ENCODE measurements around the gene HBZ.

DNA sequence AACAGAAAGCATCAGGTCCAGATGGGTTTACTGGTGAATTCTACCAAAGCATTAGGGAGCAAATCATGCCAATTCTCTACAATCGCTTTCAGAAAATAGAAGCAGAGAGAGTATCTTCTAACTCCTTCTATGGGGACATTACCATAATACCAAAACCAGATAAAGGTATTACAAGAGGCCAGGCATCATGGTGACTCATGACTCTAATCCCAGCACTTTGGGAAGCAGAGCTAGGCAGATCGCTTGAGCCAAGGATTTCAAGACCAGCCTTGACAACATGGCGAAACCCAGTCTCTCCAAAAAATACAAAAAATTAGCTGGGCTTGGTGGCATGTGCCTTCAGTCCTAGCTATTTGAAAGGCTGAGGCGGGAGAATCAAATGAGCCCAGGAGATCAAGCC, 50.8 kb downstream of the HBZ start:
- TF ChIP-seq, protein P1, sequence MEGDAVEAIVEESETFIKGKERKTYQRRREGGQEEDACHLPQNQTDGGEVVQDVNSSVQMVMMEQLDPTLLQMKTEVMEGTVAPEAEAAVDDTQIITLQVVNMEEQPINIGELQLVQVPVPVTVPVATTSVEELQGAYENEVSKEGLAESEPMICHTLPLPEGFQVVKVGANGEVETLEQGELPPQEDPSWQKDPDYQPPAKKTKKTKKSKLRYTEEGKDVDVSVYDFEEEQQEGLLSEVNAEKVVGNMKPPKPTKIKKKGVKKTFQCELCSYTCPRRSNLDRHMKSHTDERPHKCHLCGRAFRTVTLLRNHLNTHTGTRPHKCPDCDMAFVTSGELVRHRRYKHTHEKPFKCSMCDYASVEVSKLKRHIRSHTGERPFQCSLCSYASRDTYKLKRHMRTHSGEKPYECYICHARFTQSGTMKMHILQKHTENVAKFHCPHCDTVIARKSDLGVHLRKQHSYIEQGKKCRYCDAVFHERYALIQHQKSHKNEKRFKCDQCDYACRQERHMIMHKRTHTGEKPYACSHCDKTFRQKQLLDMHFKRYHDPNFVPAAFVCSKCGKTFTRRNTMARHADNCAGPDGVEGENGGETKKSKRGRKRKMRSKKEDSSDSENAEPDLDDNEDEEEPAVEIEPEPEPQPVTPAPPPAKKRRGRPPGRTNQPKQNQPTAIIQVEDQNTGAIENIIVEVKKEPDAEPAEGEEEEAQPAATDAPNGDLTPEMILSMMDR (IDR thresholded peaks at IDR 0.05): no peak
- TF ChIP-seq POLR2A (IDR thresholded peaks at IDR 0.05): no peak
